Endometrial microvascular endothelial cells (primary cell): ENCODE results near the gene TLE4. TPM values are rescaled to one million over a fixed set of nuclear protein-coding genes. Genes with fewer than 3 reads are reported as not detected.
"Not testable (repeated sequence)": the region's sequence is repeated elsewhere in the genome, so short reads cannot be mapped to it uniquely, and the experiment has no call there.

Experiments
- in situ Hi-C: cut with HindIII; loops from 2 replicates; pipeline ENCODE4 v1.10.0; 2017; ENCODE audit warnings: low sequenced_read_pairs, low pct_unique_long_range_greater_than_20kb; ENCODE audit errors: inconsistent ontology term
- total RNA-seq: library from RNA; depleted of rRNA; stranded (reverse); fragments of >200 nt; gene quantifications from one replicate; pipeline ENCODE4 v1.2.3, GENCODE V29; 2015; ENCODE audit errors: inconsistent ontology term

The TLE4 gene
- total RNA-seq, 1 donor from 2014 or later = 42.6 TPM

DNA sequence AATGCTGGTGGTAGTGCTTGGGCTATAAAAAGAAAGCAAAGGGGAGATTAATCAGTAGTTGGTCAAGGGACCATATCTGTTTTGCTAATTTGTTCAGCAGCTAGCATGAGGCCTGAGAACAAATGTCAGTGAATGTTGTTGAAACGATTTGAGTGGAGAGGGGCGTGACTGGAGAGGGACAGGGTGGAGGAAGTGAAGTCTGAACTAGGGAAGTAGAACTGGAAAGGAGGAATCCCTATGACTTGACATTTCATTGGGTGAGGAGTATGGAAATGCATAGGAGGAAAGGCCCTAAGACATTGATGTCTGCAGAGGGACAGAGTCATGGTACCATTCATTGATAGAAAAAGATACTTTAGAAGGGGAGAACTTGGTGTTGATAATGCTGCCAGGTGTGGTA lies 19.7 kb downstream of the TLE4 start:
- in situ Hi-C loops = no loop called here

GRCh38 chr9:79592726-79593493 lies 21.1 kb downstream of the TLE4 start:
- in situ Hi-C loops = no loop called here

DNA sequence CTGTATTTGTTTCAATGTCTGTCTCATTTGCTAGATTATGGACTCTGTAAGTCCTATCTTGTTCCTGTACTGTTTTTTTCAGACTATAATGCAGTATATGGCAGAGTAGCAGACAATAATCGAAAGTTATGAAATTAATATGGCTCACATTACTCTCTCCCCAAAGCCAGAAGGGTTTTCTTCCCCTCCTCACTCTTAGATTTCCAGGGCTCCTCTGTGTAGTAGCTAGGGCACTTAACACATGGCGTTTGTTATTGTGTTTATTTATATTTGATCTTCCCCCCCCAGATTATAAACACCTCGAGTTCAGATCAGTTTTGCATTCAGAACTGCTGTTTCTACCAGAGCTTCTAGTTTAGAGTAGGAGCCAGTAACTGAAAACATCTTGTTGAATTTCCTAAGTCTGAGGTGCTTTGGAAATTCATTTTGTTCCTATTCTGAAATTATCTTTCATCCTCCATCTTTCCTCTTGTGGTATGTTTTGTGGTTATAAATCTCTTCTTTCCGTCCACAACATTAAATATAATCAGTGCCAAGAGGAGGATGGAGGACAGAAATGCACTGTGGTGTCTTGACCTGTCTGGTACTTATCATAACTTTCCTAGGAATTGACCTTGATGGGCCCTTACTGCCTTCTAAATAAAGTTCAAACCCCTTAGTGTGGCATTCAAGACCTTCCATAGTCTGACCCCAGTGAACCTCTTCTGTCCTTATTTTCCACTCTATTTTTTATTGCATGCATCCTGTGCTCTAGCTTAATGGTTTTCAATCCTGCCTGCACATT lies 27.0 kb downstream of the TLE4 start:
- in situ Hi-C loops = no loop called here

- in situ Hi-C loops = no loop called here
These were observed 28.7 kb downstream of the TLE4 start for GRCh38 chr9:79600466-79600865.

GRCh38 chr9:79603222-79603920 lies 31.6 kb downstream of the TLE4 start:
- in situ Hi-C loops = no loop called here

- in situ Hi-C loops = no loop called here
These were observed 32.4 kb downstream of the TLE4 start for GRCh38 chr9:79604149-79604548.

DNA sequence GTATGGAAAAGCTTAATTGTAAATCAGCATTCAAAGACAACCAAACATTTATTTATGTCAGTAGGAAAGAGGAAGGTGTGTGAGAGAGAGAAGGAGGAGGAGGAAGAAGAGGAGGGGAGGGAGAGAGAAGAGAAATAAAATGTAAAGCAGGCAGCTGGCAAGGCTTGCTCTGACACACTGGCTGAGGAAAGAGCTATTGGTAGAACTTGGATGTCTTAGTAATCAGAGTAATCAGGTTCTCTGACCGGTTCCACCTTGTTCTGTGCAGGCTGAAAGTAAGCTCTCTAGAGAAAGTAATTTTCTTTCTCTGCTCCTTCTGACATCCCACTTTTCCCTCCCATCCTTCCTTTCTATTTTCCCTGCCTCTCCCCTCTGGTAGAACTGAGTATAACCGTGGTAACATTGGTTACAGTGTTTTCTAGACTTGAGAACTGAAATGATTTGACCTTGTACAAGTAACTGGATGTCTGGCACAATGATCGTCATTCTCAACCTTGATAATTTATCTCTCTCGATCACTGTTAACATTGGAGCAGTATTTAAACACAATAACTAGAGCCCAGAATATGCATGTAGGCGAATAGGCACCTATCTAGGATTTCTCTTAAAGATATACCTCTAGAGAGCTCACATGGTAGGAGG lies 33.3 kb downstream of the TLE4 start:
- in situ Hi-C loops = no loop called here

DNA sequence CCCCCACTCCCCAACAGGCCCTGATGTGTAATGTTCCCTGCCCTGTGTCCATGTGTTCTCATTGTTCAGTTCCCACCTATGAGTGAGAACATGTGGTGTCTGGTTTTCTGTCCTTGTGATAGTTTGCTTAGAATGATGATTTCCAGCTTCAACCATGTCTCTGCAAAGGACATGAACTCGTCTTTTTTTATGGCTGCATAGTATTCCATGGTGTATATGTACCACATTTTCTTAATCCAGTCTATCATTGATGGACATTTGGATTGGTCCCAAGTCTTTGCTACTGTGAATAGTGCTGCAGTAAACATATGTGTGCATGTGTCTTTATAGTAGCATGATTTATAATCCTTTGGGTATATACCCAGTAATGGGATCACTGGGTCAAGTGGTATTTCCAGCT lies 34.8 kb downstream of the TLE4 start:
- in situ Hi-C loops = not testable (repeated sequence)

- in situ Hi-C loops = no loop called here
These were observed 37.8 kb downstream of the TLE4 start for GRCh38 chr9:79609468-79610018.

DNA sequence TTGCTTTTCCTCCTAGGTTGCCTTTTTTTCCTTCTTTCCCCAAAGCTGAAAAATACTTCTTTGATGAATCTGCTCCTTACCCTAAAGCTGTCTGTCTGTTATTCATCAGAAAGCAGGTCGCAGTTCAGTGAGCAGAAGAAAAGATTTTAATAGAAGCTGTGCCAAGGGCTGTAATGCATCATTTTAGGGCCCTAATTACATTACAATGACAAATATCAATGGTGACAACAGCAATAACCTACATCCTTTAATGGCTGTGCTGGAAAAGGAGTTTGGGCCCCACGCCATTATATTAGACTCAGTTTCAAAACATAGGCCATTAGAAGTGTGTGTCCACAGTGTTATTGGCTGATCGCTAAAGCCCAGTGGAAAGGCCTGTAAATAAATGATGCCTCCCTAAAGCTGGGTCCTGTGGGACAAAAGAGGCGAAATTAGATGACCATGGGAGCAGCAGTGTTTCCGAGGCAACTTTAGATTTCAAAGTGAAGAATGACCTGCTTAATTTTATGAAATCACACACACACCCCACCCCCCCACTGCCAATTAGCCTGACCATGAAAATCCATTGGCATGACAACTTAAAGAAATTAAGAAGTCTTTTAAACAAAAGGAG lies 38.4 kb downstream of the TLE4 start:
- in situ Hi-C loops = no loop called here

- in situ Hi-C loops = no loop called here
These were observed 39.2 kb downstream of the TLE4 start for GRCh38 chr9:79610791-79611614.

GRCh38 chr9:79613145-79613544 lies 41.4 kb downstream of the TLE4 start:
- in situ Hi-C loops = no loop called here

GRCh38 chr9:79615038-79615437 lies 43.3 kb downstream of the TLE4 start:
- in situ Hi-C loops = no loop called here

GRCh38 chr9:79616013-79616412 lies 44.2 kb downstream of the TLE4 start:
- in situ Hi-C loops = no loop called here

DNA sequence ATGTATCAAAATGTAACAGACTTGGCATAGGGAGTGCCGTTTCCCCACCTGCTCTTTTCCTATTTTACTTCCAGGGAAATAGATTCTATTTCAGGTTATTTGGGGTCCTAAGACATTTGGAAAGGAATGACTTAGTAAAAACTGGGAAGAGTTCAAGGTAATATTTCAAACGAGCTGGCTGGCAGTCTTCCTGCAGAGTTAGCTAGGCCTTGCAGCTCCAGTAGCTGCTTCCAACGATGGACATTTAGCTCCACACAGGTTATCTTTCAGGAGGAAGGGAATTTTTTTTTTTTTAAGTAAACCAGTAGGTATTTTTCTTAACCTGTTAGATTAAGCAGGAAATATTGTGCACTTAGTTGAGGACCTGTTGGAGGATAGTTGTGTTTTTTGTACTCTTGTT lies 45.2 kb downstream of the TLE4 start:
- in situ Hi-C loops = no loop called here

- in situ Hi-C loops = no loop called here
These were observed 45.6 kb downstream of the TLE4 start for GRCh38 chr9:79617395-79617794.

DNA sequence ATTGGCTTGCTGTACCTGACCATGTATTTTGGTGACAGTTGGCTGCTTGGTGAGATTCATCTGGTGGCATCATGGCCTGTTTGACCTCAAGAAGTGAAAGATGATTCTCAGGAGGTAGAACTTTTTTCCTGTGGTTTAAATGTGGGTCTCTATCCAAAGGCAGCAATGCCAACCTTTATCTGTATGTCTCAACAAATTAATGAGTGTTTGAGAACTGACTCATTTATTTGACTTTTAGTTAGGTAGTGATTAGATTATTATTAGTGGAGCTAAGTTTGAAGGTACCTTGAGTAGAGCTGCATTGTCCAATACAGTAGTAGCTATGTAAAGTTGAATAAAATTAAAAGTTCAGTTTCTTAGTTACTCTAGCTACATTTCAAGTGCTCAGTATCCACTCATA lies 48.2 kb downstream of the TLE4 start:
- in situ Hi-C loops = no loop called here
